Neural crest cell (in vitro differentiated cells): ENCODE results near the gene C6orf120. TPM values are rescaled to one million over a fixed set of nuclear protein-coding genes. Genes with fewer than 3 reads are reported as not detected.

Source experiments
- DNase-seq: peaks from one replicate; pipeline ENCODE4 v3.0.0; 2021; ENCODE audit warnings: low read depth, mixed read lengths, low spot score
- H3K27ac Mint-ChIP-seq: one replicate; pipeline ENCODE4 v1.8.0; 2021; ENCODE audit warnings: mild to moderate bottlenecking, mixed read lengths; ENCODE audit not compliant: unreplicated experiment
- H3K27me3 Mint-ChIP-seq: 2 replicates; pipeline ENCODE4 v1.8.0; 2021; ENCODE audit warnings: low read depth, mild to moderate bottlenecking, mixed read lengths
- H3K36me3 Mint-ChIP-seq: 2 replicates; pipeline ENCODE4 v1.8.0; 2021; ENCODE audit warnings: low read depth, mild to moderate bottlenecking, mixed read lengths
- H3K4me1 Mint-ChIP-seq: 2 replicates; pipeline ENCODE4 v1.8.0; 2021; ENCODE audit warnings: mixed read lengths
- H3K4me3 Mint-ChIP-seq: one replicate; pipeline ENCODE4 v1.8.0; 2021; ENCODE audit warnings: mild to moderate bottlenecking, mixed read lengths
- H3K9me3 Mint-ChIP-seq: 2 replicates; pipeline ENCODE4 v1.8.0; 2021; ENCODE audit warnings: mixed read lengths
- total RNA-seq: library from RNA; stranded (reverse); gene quantifications from 2 replicates; pipeline ENCODE4 v1.2.1, GENCODE V29; 2021
- TF ChIP-seq, protein P1 (sequence below): fragments of 200-600 bp; sonication (generic); conservative IDR thresholded peaks from 2 replicates; pipeline ENCODE4 v1.5.0; 2021; ENCODE audit warnings: antibody characterized with exemption, mild to moderate bottlenecking

The C6orf120 gene
- total RNA-seq, 1 donor from 2014 or later, result 28.7 TPM

DNA sequence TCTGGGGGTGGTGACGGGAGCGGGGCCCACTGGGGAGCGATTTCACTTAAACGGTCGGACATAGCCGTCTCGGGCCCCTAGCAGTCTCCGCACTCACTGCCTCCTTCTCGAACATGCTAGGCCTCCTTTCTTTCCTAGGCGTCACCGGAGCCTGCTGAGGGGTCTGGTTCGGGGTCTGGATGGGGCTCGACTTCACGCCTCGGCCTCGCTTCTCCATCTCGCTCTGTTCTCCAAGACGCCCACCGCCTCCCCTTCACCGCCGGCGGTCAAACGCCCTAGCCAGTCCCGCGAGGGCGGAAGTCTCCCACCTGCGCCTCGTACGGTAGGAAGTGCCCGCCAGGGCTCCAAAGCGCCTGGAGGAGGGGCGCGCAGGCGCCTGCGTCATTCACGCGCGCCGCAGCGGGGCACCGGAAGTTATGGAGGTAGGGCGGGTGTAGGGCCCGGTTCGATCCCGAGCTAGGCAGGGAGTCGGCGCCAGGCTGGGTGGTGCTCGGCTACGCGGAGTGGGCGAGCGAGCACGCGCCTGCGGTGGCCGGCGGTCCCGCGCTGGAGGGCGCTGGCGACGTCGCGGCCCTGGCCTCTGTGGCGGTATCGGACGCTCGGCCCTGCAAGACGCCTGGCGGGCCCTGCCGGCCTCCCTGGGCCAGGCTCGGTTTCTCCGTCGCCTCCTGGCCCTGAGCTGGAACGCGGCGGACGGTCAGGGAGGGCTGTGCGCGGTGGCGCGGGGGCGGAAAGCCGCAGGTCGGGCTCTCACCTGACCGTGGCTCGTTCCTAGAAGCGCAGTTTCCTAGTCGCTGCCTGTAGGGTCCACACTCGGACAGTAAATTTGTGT, 49.5 kb downstream of the C6orf120 start, which contains the start of the genes DYNLT2 and ERMARD:
Gene DYNLT2, minus strand, starts transcription at position 331 of the 832 bp plus-strand sequence. Its CDS starts 114 bp downstream, at position 217.
Gene ERMARD, plus strand, starts transcription at position 381 of the 832 bp plus-strand sequence. Its CDS starts 36 bp downstream, at position 417.
- TF ChIP-seq, protein P1, sequence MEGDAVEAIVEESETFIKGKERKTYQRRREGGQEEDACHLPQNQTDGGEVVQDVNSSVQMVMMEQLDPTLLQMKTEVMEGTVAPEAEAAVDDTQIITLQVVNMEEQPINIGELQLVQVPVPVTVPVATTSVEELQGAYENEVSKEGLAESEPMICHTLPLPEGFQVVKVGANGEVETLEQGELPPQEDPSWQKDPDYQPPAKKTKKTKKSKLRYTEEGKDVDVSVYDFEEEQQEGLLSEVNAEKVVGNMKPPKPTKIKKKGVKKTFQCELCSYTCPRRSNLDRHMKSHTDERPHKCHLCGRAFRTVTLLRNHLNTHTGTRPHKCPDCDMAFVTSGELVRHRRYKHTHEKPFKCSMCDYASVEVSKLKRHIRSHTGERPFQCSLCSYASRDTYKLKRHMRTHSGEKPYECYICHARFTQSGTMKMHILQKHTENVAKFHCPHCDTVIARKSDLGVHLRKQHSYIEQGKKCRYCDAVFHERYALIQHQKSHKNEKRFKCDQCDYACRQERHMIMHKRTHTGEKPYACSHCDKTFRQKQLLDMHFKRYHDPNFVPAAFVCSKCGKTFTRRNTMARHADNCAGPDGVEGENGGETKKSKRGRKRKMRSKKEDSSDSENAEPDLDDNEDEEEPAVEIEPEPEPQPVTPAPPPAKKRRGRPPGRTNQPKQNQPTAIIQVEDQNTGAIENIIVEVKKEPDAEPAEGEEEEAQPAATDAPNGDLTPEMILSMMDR, result peak; percentile 24
- no peaks in the 10 kb centered on the region for H3K27me3 Mint-ChIP-seq
- H3K9me3 Mint-ChIP-seq, result no peaks in the 10 kb centered on the region
- peak within 1 kb of the TSS; percentile 99 for H3K4me3 Mint-ChIP-seq
- H3K27ac Mint-ChIP-seq, result peak within 1 kb of the TSS; percentile 99
- DNase-seq, result peak; percentile 87
- peaks cover 7% of the 10 kb centered on the region for H3K36me3 Mint-ChIP-seq
- peaks cover 36% of the 10 kb centered on the region for H3K4me1 Mint-ChIP-seq

DNA sequence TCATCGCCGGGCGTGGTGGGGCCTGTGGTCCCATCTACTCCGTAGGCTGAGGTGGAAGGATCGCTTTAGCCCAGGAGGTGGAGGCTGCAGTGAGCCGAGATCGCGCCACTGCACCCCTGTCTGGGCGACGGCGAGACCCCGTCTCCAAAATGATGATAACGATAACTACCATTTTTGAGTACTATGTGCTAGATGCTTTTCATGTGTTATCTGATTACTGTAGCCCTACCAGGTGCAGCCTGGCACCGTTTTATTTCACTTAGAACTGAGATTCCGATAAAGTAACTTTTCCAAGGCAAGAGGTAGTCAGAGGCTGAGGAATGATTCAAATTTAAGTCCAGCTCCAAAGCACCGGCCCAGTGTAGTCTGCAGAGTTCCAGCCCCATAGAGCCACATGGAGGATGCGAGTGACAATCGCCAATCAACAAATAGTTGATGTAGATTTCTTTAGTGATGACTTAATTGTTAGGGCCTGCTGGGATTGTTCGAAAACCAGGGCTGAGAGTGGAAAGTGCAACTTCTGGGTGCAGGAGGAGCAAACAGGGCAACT, 50.2 kb downstream of the C6orf120 start:
- Mint-ChIP-seq H3K27me3 (no peaks in the 10 kb centered on the region), H3K9me3 (no peaks in the 10 kb centered on the region), H3K36me3 (peaks cover 3% of the 10 kb centered on the region), H3K4me1 (peaks cover 36% of the 10 kb centered on the region), H3K4me3 (peak overlapping the region; percentile 88), H3K27ac (peak overlapping the region; percentile 97)
- no peak for DNase-seq
- TF ChIP-seq, protein P1, result peak; percentile 3

Other genes starting within 250 kb of the C6orf120 start
- 102 and 103 TPM in 2 replicates for gene WDR27, start 97 bp upstream of the C6orf120 start, total RNA-seq
- gene PHF10, start 22.4 kb downstream of the C6orf120 start, total RNA-seq, result 83.9 and 85.9 TPM in 2 replicates
- 2.8 TPM in 2 replicates for gene DYNLT2, start 49.4 kb downstream of the C6orf120 start, total RNA-seq
- gene ERMARD, start 49.5 kb downstream of the C6orf120 start, total RNA-seq, result 24.2 and 26.3 TPM in 2 replicates